Measurements from ENCODE around the gene MYBPC2. TPM values are rescaled to one million over a fixed set of nuclear protein-coding genes. Genes with fewer than 3 reads are reported as not detected.

MYBPC2 gene
- polyA plus RNA-seq, 1 donor: 0.37 TPM

GRCh38 chr19:50419580-50420035, 13.1 kb upstream of the MYBPC2 start:
- DNase-seq: no peak
- Histone ChIP-seq H3K4me3 (ENCODE audit: low read length) (no peak overlapping the region), H3K36me3 (ENCODE audit: control insufficient read depth, insufficient read depth, low read length) (no peaks in the 10 kb centered on the region), H3K27ac (ENCODE audit: low read length) (no peak overlapping the region), H3K4me1 (ENCODE audit: control insufficient read depth, insufficient read depth, low read length) (peaks cover 6% of the 10 kb centered on the region), H3K27me3 (ENCODE audit: control insufficient read depth, insufficient read depth, low read length) (peaks cover 24% of the 10 kb centered on the region), H3K9me3 (ENCODE audit: control insufficient read depth, low read depth, low read length) (peaks cover 5% of the 10 kb centered on the region)
- WGBS (ENCODE audit: insufficient coverage, low lambda C conversion rate): no CpG with 5 or more reads among the region's 8 CpGs

GRCh38 chr19:50420127-50420526, 12.6 kb upstream of the MYBPC2 start:
- Histone ChIP-seq H3K27me3 (ENCODE audit: control insufficient read depth, insufficient read depth, low read length) (peaks cover 24% of the 10 kb centered on the region), H3K27ac (ENCODE audit: low read length) (no peak overlapping the region), H3K36me3 (ENCODE audit: control insufficient read depth, insufficient read depth, low read length) (no peaks in the 10 kb centered on the region), H3K4me1 (ENCODE audit: control insufficient read depth, insufficient read depth, low read length) (peaks cover 5% of the 10 kb centered on the region), H3K9me3 (ENCODE audit: control insufficient read depth, low read depth, low read length) (peaks cover 5% of the 10 kb centered on the region), H3K4me3 (ENCODE audit: low read length) (no peak overlapping the region)
- 9% methylated on average over 1 of the region's 3 CpGs for WGBS (ENCODE audit: insufficient coverage, low lambda C conversion rate)
- no peak for DNase-seq

GRCh38 chr19:50420808-50421207, 11.9 kb upstream of the MYBPC2 start:
- Histone ChIP-seq H3K36me3 (ENCODE audit: control insufficient read depth, insufficient read depth, low read length) (no peaks in the 10 kb centered on the region), H3K4me3 (ENCODE audit: low read length) (no peak overlapping the region), H3K27me3 (ENCODE audit: control insufficient read depth, insufficient read depth, low read length) (peaks cover 24% of the 10 kb centered on the region), H3K4me1 (ENCODE audit: control insufficient read depth, insufficient read depth, low read length) (peaks cover 5% of the 10 kb centered on the region), H3K27ac (ENCODE audit: low read length) (no peak overlapping the region), H3K9me3 (ENCODE audit: control insufficient read depth, low read depth, low read length) (peaks cover 5% of the 10 kb centered on the region)
- WGBS (ENCODE audit: insufficient coverage, low lambda C conversion rate): no CpG with 5 or more reads among the region's 3 CpGs
- no peak for DNase-seq

GRCh38 chr19:50422397-50423278, 10.1 kb upstream of the MYBPC2 start:
- H3K9me3 ChIP-seq (ENCODE audit: control insufficient read depth, low read depth, low read length): no peaks in the 10 kb centered on the region
- no peaks in the 10 kb centered on the region for H3K36me3 ChIP-seq (ENCODE audit: control insufficient read depth, insufficient read depth, low read length)
- H3K4me3 ChIP-seq (ENCODE audit: low read length): no peak overlapping the region
- no peak overlapping the region for H3K27ac ChIP-seq (ENCODE audit: low read length)
- H3K27me3 ChIP-seq (ENCODE audit: control insufficient read depth, insufficient read depth, low read length): peaks cover 24% of the 10 kb centered on the region
- no peaks in the 10 kb centered on the region for H3K4me1 ChIP-seq (ENCODE audit: control insufficient read depth, insufficient read depth, low read length)
- no peak for DNase-seq
- no CpG with 5 or more reads among the region's 18 CpGs for WGBS (ENCODE audit: insufficient coverage, low lambda C conversion rate)

- WGBS (ENCODE audit: insufficient coverage, low lambda C conversion rate): no CpG with 5 or more reads among the region's 22 CpGs
- DNase-seq: peak in 1 of 2 donors; percentile 54
- peaks cover 20% of the 10 kb centered on the region for H3K27me3 ChIP-seq (ENCODE audit: control insufficient read depth, insufficient read depth, low read length)
Measured at GRCh38 chr19:50423279-50424113, 9.2 kb upstream of the MYBPC2 start.

GRCh38 chr19:50425581-50425980, 7.1 kb upstream of the MYBPC2 start:
- Histone ChIP-seq H3K4me1 (ENCODE audit: control insufficient read depth, insufficient read depth, low read length) (peaks cover 4% of the 10 kb centered on the region), H3K4me3 (ENCODE audit: low read length) (no peak overlapping the region), H3K27ac (ENCODE audit: low read length) (no peak overlapping the region), H3K36me3 (ENCODE audit: control insufficient read depth, insufficient read depth, low read length) (no peaks in the 10 kb centered on the region), H3K27me3 (ENCODE audit: control insufficient read depth, insufficient read depth, low read length) (peaks cover 22% of the 10 kb centered on the region), H3K9me3 (ENCODE audit: control insufficient read depth, low read depth, low read length) (no peaks in the 10 kb centered on the region)
- no CpG with 5 or more reads among the region's 7 CpGs for WGBS (ENCODE audit: insufficient coverage, low lambda C conversion rate)
- no peak for DNase-seq

More at GRCh38 chr19:50423279-50424113, 9.2 kb upstream of the MYBPC2 start:
- Histone ChIP-seq H3K4me3 (ENCODE audit: low read length) (no peak overlapping the region), H3K9me3 (ENCODE audit: control insufficient read depth, low read depth, low read length) (no peaks in the 10 kb centered on the region), H3K27ac (ENCODE audit: low read length) (no peak overlapping the region), H3K4me1 (ENCODE audit: control insufficient read depth, insufficient read depth, low read length) (peaks cover 4% of the 10 kb centered on the region), H3K36me3 (ENCODE audit: control insufficient read depth, insufficient read depth, low read length) (no peaks in the 10 kb centered on the region)

- H3K4me1 ChIP-seq (ENCODE audit: control insufficient read depth, insufficient read depth, low read length): peaks cover 11% of the 10 kb centered on the region
- no CpG with 5 or more reads among the region's 26 CpGs for WGBS (ENCODE audit: insufficient coverage, low lambda C conversion rate)
- no peak overlapping the region for H3K27ac ChIP-seq (ENCODE audit: low read length)
- peaks cover 35% of the 10 kb centered on the region for H3K27me3 ChIP-seq (ENCODE audit: control insufficient read depth, insufficient read depth, low read length)
- no peak for DNase-seq
- peak overlapping the region; percentile 17 for H3K4me3 ChIP-seq (ENCODE audit: low read length)
- H3K9me3 ChIP-seq (ENCODE audit: control insufficient read depth, low read depth, low read length): no peaks in the 10 kb centered on the region
- no peaks in the 10 kb centered on the region for H3K36me3 ChIP-seq (ENCODE audit: control insufficient read depth, insufficient read depth, low read length)
Measured at GRCh38 chr19:50427318-50427925, 5.3 kb upstream of the MYBPC2 start.

GRCh38 chr19:50427997-50428425, 4.7 kb upstream of the MYBPC2 start:
- no peak overlapping the region for H3K27ac ChIP-seq (ENCODE audit: low read length)
- H3K4me1 ChIP-seq (ENCODE audit: control insufficient read depth, insufficient read depth, low read length): peaks cover 14% of the 10 kb centered on the region
- peak overlapping the region; percentile 17 for H3K4me3 ChIP-seq (ENCODE audit: low read length)
- H3K27me3 ChIP-seq (ENCODE audit: control insufficient read depth, insufficient read depth, low read length): peaks cover 40% of the 10 kb centered on the region
- no peaks in the 10 kb centered on the region for H3K36me3 ChIP-seq (ENCODE audit: control insufficient read depth, insufficient read depth, low read length)
- DNase-seq: peak; percentile 87 to 91
- H3K9me3 ChIP-seq (ENCODE audit: control insufficient read depth, low read depth, low read length): no peaks in the 10 kb centered on the region
- no CpG with 5 or more reads among the region's 38 CpGs for WGBS (ENCODE audit: insufficient coverage, low lambda C conversion rate)

- H3K27me3 ChIP-seq (ENCODE audit: control insufficient read depth, insufficient read depth, low read length): peaks cover 49% of the 10 kb centered on the region
- 80% methylated on average over 1 of the region's 7 CpGs for WGBS (ENCODE audit: insufficient coverage, low lambda C conversion rate)
Measured at GRCh38 chr19:50428772-50429463, 3.8 kb upstream of the MYBPC2 start.

More at GRCh38 chr19:50428772-50429463, 3.8 kb upstream of the MYBPC2 start:
- peaks cover 14% of the 10 kb centered on the region for H3K4me1 ChIP-seq (ENCODE audit: control insufficient read depth, insufficient read depth, low read length)
- no peaks in the 10 kb centered on the region for H3K9me3 ChIP-seq (ENCODE audit: control insufficient read depth, low read depth, low read length)
- no peak for DNase-seq
- no peak overlapping the region for H3K27ac ChIP-seq (ENCODE audit: low read length)
- H3K4me3 ChIP-seq (ENCODE audit: low read length): no peak overlapping the region
- no peaks in the 10 kb centered on the region for H3K36me3 ChIP-seq (ENCODE audit: control insufficient read depth, insufficient read depth, low read length)
